Measurements from ENCODE around the gene WDR93.

- TF ChIP-seq CTCF (IDR thresholded peaks at IDR 0.05): no peak
- TF ChIP-seq POLR2A (IDR thresholded peaks at IDR 0.05): no peak
- no peak for TF ChIP-seq POLR2AphosphoS5 (IDR thresholded peaks at IDR 0.05; ENCODE audit: insufficient read depth in 1 of 2, low read depth in 1 of 2)
These were observed 45.2 kb downstream of the WDR93 start for GRCh38 chr15:89735773-89736172.

Data from vagina (tissue), 2 donors.